Erythroblast (primary cell): Measurements from ENCODE around the gene PLCD1.

Source experiments
- GATA1 ChIP-seq: IDR thresholded peaks from 2 replicates; pipeline ENCODE4 v1.6.1; 2011; ENCODE audit warnings: low read depth, mild to moderate bottlenecking, control low read depth, low read length, moderate library complexity
- POLR2A ChIP-seq: IDR thresholded peaks from 2 replicates; pipeline ENCODE4 v1.6.1; 2011; ENCODE audit warnings: mild to moderate bottlenecking, low read length

DNA sequence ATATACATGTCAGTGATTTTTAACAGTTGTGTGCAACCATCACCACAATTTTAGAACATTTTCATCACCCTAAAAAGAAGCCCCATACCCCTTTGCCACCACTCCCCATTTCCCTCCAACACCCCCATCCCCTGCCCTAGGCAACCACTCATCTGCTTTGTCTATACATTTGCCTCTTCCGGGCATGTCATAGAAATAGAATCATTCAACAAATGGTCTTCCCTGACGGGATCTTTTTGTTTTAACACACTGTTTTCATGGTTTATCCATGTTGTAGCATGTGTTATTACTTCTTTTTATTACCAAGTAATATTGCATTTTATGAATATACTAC lies 34.8 kb downstream of the PLCD1 start:
- TF ChIP-seq POLR2A (no peak), GATA1 (no peak)
